NCI-H524 (cell line): Measurements from ENCODE around the gene LAX1.
"Not testable (repeated sequence)": the region's sequence is repeated elsewhere in the genome, so short reads cannot be mapped to it uniquely, and the experiment has no call there.

Experiments
- DNase-seq, 2 experiments: peaks; one replicate each; lab custom pipeline; 2025; lab: John Stamatoyannopoulos, UW

Gene LAX1

GRCh38 chr1:203765029-203765837 lies at the start of gene LAX1:
LAX1 (plus strand) TSS chr1:203765183; CDS start chr1:203765566, 383 bp downstream.
- no peak for DNase-seq

- no peak for DNase-seq
Measured at GRCh38 chr1:203717120-203717519, 47.9 kb upstream of the LAX1 start.

- DNase-seq = no peak
Measured at GRCh38 chr1:203720242-203720641, 44.7 kb upstream of the LAX1 start.

GRCh38 chr1:203722909-203723308 lies 42.1 kb upstream of the LAX1 start:
- no peak for DNase-seq

GRCh38 chr1:203726417-203726867 lies 38.5 kb upstream of the LAX1 start:
- DNase-seq = no peak

- no peak for DNase-seq
Measured at GRCh38 chr1:203733009-203733863, 31.7 kb upstream of the LAX1 start.

- peak in 1 of 2 experiments; percentile 8 for DNase-seq
Measured at GRCh38 chr1:203742436-203742835, 22.5 kb upstream of the LAX1 start.

- DNase-seq = no peak
Measured at GRCh38 chr1:203743091-203743571, 21.9 kb upstream of the LAX1 start.

GRCh38 chr1:203744075-203744972 lies 20.7 kb upstream of the LAX1 start:
- DNase-seq = no peak

GRCh38 chr1:203746281-203746680 lies 18.7 kb upstream of the LAX1 start:
- DNase-seq = no peak

GRCh38 chr1:203751051-203751450 lies 13.9 kb upstream of the LAX1 start:
- no peak for DNase-seq

GRCh38 chr1:203751618-203752361 lies 13.2 kb upstream of the LAX1 start:
- not testable (repeated sequence) for DNase-seq

GRCh38 chr1:203754455-203754864 lies 10.5 kb upstream of the LAX1 start:
- DNase-seq = no peak

- DNase-seq = no peak
Measured at GRCh38 chr1:203756036-203756435, 8.9 kb upstream of the LAX1 start.

- DNase-seq = not testable (repeated sequence)
Measured at GRCh38 chr1:203758749-203759148, 6.2 kb upstream of the LAX1 start.

GRCh38 chr1:203760506-203760905 lies 4.5 kb upstream of the LAX1 start:
- no peak for DNase-seq

GRCh38 chr1:203761958-203762357 lies 3.0 kb upstream of the LAX1 start:
- not testable (repeated sequence) for DNase-seq

- DNase-seq = no peak
Measured at GRCh38 chr1:203763505-203763904, 1.5 kb upstream of the LAX1 start.

- DNase-seq = no peak
Measured at GRCh38 chr1:203764105-203765028, 616 bp upstream of the LAX1 start.

- no peak for DNase-seq
Measured at GRCh38 chr1:203768256-203768655, 3.3 kb downstream of the LAX1 start.
